NCI-H1436 treated with DMSO at 0.1 percent for 48 hours (cell line): ENCODE data around the gene MRGPRD.
"Not testable (repeated sequence)": the region's sequence is repeated elsewhere in the genome, so short reads cannot be mapped to it uniquely, and the experiment has no call there.

Experiments
- DNase-seq: peaks from one replicate; lab custom pipeline; 2025; lab: John Stamatoyannopoulos, UW

The MRGPRD gene

GRCh38 chr11:69005631-69006368 is 25.0 kb upstream of the MRGPRD start:
- DNase-seq = no peak

DNA sequence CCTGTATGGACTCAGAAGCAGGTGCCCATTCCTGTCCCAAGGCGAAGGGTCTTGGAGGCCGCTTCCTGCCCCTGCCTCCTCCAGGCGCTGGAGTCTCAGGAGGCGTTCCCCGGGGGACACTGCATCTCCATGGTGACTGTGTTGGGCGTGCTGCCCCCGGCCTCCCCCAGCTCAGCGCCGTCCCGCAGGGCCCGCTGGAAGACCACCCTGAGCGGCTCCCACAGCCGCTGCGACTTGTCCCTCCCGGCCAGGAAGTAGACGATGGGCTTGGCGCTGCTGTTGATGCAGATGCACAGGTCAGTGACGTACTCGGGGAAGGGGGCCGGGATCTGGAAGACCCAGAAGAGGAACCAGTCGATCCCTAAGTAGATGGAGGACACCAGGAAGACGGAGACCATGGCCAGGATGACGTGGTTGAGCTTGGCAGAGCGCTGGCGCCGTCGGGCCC is 24.4 kb upstream of the MRGPRD start:
- no peak for DNase-seq

DNA sequence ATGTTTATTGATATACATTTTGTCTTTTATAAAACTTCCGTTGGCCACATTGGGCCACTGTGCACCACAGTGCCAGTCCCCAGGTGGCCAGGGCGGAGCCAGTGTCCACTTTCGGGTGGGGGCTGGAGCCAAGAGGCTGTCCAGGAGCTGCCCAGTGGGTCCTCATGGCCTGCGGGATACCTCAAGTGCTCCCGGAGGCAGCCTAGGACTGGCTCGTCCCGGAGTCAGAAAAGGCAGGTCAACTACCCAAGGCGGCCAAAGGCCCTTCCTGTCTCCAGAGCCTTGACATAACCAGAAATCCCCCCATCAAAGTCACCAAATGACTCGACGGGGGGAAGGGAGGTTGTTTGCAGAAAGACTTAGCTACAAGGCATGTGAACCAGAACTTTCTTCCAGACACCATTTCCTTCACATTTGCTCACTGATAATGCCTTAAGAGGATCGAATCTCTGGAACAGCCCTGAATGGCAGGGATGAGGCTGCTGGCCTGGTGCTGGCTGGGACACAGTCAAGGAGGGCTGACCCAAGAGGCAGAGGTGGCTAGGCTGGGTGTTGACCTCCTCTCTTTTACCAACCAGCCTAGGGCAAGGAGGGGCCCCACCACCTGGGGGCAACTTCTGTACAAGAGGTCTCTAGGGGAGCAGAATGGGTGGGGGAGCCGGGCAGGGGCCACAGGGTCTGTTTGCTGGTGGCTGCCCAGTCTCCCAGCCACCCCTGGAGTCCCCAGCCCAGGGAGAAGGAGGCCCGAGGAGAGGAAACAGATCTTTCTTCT is 23.8 kb upstream of the MRGPRD start:
- no peak for DNase-seq

- DNase-seq = no peak
Observed at GRCh38 chr11:69003866-69004367, 23.1 kb upstream of the MRGPRD start.

DNA sequence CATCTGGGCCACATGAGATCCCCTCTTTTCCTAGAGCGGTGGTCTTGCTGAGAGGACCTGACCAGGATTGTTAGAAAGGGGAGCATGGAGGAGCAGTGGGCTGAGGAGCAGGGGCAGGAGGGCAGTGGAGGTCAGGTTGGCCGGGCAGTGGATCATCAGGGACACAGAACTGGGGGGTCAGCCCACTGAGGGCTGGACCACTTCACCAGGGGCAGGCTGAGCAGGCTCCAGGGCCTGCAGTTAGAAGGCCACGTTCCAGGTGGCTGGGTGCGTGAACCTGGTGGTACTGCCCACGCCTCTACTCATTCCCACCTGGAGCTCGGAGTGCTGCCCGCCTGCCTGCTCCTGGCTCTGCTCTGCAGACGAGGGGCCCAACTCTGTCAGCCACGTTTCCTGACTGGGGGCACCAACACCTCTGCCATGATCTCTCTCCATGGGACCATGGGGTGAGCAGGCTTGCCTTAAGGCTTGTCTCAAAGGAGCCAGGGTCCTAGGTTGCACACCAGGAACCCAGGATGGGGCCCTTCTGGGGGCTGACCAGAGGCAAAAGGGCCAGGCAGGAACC is 22.6 kb upstream of the MRGPRD start:
- DNase-seq = no peak

- no peak for DNase-seq
Observed at GRCh38 chr11:69002570-69003231, 21.9 kb upstream of the MRGPRD start.

DNA sequence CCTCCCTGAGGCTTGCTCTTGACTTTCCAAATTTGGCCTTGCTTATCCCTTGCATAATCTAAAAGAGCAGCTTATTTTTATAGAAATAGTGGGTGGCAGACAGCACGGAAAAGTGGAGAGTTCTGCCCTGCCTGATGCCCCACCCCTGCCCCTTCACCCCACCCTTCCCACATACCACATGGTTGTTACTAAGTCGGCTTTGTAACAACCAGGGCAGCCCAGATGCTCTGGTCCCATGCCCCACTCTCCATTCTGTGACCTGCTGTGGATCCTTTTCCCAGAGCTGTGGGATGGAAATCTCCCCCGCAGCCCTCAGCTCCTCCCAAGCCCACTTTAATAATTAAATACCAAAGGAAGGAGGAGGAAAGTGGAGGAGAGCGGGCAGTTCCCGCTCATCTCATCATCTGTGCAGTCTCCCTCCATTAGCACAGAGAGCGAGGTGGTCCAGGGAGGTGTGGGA is 21.4 kb upstream of the MRGPRD start:
- no peak for DNase-seq

DNA sequence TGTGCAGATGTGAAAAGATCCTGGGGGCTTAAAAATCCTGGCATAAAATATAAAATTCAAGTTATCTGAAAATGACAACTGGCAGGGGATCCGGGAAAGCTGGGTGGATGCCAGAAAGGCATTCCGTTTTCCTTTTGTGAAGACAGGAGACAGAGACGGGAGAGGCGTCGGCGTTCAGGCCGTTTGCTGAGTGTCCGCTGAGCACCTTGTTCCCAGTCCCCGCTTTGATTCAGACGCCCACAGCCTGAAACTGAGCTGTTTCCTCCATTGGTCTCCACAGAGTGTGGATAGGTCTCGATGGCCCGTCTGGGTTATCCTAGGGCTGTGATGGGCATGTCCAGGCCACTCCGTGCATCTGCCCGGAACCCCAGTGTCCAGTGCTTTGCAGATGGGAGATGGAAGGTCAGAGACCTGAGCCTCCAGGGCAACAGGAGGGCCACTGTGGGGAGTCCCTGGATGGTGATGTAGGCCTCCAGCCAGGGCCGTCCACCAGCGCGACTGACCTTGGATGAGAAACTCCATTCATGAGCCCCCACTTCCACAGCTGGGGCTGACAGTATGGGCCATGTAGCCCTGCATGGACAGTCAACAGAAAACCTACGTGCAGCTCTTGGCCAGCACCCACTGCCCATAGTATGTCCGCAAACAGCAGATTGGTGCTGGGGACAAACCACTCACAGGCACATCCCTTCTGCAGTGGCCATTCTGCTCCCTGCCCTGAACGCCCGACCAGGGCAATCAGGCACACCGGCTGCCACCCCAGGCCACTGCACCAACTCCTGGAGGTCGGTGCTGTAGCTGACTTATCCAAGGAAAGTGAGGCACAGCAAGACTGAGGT is 20.7 kb upstream of the MRGPRD start:
- no peak for DNase-seq

DNA sequence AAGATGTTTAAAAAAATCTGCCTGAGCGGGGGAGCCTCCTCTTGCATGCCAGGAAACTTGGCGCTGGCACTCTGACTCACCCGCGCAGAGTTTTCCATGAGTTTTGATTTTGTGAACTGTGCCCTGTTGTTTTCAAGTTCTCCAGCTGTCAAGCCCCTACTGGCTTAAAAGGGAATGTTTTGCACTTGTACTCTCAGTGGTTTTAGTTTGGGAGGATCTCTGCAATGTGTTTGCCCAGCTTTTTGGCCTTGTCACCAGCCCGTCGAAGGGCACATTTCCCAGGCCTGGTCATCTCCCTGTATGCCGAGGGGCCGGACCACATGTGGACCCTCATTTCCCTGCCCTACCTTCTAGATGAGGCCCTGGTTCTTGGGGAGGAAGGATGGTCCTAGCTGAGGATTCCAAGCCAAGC is 20.1 kb upstream of the MRGPRD start:
- DNase-seq = no peak

DNA sequence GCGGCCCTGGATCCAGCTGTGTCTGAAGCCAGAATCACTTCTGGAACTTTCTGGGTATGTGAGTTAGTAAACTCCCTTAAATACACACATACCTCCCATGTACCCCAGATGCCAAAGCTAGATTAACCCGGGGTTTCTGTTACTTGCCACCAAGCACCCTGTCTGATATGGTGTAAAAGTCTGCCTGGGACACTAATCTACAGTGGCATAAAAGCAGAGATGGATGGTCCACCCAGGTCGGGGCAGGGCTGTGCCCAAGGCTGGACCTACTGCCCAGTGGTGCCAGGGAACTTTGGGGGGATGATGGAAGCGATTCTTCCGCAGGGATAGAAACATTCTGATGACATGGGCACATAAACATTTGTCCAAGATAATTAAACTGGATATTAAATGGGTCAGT is 19.6 kb upstream of the MRGPRD start:
- DNase-seq = no peak

DNA sequence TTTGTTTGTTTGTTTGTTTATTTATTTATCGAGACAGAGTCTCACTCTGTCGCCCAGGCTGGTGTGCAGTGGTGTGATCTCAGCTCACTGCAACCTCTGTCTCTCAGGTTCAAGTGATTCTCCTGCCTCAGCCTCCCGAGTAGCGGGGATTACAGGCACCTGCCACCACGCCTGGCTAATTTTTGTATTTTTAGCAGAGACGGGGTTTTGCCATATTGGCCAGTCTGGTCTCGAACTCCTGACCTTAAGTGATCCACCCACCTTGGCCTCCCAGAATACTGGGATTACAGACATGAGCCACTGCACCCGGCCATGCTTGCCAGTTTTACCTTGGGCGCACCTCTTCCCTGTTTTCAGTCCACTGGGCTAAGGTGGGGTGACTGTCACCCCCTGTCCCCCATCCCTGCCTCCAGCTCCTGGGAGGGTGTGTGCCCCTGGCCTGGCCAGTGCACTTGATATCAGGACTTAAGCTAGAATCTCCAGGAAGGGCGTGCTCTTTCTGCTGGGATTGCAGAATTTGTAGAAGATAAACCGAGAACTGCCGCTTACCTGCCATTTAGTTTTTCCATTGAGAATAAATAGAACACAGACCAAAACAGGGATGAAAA is 19.1 kb upstream of the MRGPRD start:
- DNase-seq = not testable (repeated sequence)

GRCh38 chr11:68999093-68999747 is 18.4 kb upstream of the MRGPRD start:
- no peak for DNase-seq

- DNase-seq = peak; percentile 17
Observed at GRCh38 chr11:68998390-68998911, 17.7 kb upstream of the MRGPRD start.

- DNase-seq = no peak
Observed at GRCh38 chr11:68997995-68998348, 17.2 kb upstream of the MRGPRD start.

- DNase-seq = no peak
Observed at GRCh38 chr11:68997124-68997994, 16.6 kb upstream of the MRGPRD start.

DNA sequence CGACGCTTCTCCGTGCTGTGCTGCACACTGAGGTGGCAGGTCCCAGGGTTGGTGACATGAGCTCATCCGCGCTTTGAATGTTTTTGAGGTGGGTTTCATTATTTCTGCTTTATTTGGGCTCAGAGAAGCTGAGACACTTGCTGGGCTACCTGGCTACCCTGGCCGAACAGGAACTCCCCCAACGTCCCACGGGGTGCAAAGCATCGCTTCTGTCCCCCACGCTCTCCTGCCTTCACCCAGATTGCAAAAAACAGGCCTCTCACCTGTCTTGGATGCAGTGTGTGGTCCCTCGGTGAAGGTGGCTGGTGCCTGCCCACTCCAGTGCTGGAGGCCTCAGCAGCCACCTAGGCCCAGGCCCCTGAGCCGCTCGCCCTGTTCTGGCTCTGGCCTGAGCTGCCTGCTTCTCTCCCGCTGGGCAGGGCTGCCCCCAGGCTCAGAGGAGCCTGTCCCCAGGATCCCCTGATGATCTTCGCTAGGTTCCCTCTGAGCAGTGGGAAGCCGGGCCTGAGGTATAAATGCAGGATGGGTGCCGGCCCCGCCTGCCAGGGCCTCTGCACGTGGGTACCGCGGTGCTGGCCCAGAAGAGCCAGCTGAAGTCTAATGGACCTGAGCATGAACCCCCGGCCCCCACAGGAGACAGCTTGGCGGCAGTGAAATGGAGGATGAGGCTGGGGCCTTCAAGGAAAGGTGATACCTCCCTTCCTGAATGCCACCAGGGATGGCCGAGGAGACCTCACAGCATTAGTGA is 15.8 kb upstream of the MRGPRD start:
- no peak for DNase-seq

DNA sequence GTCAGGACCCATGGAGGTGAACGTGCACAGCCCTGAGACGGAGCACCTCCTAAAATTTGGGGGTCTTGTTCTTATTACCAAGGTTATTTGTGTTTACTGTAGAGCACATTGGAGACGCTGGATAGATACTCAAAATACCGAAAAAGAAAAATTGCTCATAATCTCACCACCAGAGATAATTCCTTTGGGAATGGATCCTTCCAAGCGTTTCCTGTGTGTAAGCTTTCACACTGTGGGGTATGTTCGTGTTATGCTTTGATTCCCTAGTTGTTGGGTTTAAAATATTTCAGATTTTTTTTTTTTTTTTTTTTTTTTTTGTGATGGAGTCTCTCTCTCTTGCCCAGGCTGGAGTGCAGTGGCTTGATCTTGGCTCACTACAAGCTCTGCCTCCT is 14.1 kb upstream of the MRGPRD start:
- DNase-seq = no peak

DNA sequence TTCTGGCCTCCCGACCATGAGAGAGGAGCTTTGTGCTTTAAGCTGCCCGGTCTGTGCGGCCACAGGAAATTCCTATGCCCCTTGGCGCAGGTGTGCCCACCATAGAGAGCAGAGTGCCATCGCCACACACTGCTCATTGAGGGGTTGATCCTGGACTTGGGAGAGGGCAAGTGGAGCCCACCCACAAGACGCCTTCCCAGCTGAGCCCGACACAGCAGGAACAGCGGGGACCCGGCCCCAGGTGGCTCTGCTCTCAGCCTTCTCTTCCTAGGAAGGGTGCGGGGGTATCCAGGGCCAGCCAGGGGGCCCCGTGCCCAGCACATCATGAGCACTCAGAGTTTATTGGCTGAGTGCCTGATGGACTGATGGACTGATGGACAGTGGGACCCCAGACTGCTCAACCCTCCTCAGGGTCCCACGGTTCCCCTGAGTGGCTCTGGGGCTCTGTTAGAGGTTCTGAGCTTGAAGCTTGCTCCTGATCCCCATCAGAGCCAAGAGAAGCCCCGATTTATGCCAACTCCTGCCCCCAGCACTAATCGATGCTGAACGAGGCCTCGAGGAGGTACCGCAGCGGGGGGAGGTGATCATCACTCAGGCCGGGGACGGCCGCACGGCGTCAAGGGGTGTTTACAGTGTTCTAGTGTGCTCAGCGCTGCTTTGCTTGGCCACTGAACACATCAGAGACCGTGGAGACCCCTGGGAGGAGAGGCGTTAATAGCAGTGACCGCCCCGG is 13.5 kb upstream of the MRGPRD start:
- DNase-seq = no peak
